HepG2 (cell line): ENCODE data around the gene ABCC8. TPM values are rescaled to one million over a fixed set of nuclear protein-coding genes. Genes with fewer than 3 reads are reported as not detected.

Experiments used
- GABPA ChIP-seq, 2 experiments: IDR thresholded peaks; 2 replicates each; pipeline ENCODE4 v1.6.1; 2011 to 2016; ENCODE audit warnings: low read depth in 2 of 2, low read length in 1 of 2, missing biosample characterization in 1 of 2, missing genetic modification characterization in 1 of 2
- KDM5A ChIP-seq: fragments of 200-600 bp; sonication (generic); IDR thresholded peaks from 2 replicates; pipeline ENCODE4 v1.7.0; 2018; ENCODE audit warnings: antibody characterized with exemption, mild to moderate bottlenecking, low read length, borderline replicate concordance
- KLF16 ChIP-seq, 2 experiments: sonication (generic) in 1 of 2; formaldehyde crosslinking in 1 of 2; IDR thresholded peaks; 2 replicates each; pipeline versions ENCODE4 v1.6.1 to v1.8.0; 2016 to 2023; ENCODE audit warnings: missing genetic modification reagents in 2 of 2, missing compliant biosample characterization in 1 of 2
- PAWR ChIP-seq: sonication (generic); formaldehyde crosslinking; IDR thresholded peaks from 2 replicates; pipeline ENCODE4 v1.4.0; 2020; ENCODE audit warnings: missing genetic modification reagents, mild to moderate bottlenecking, borderline replicate concordance
- RAD21 ChIP-seq: fragments of 450-650 bp; formaldehyde crosslinking; IDR thresholded peaks from 2 replicates; pipeline ENCODE4 v1.5.0; 2020; ENCODE audit warnings: mild to moderate bottlenecking
- SIN3A ChIP-seq: IDR thresholded peaks from 2 replicates; pipeline ENCODE4 v1.6.1; 2011; ENCODE audit warnings: low read depth, mild to moderate bottlenecking, control low read depth, low read length, borderline replicate concordance
- SPEN ChIP-seq: sonication (generic); formaldehyde crosslinking; IDR thresholded peaks from 2 replicates; pipeline ENCODE4 v1.5.1; 2020; ENCODE audit warnings: low read depth, mild to moderate bottlenecking, missing genetic modification reagents
- SRSF1 ChIP-seq: fragments of 200-400 bp; formaldehyde crosslinking; optimal IDR thresholded peaks from 2 replicates; pipeline ENCODE3; 2017; ENCODE audit warnings: mild to moderate bottlenecking, low read depth, low read length, moderate library complexity
- ZNF460 ChIP-seq: sonication (generic); formaldehyde crosslinking; IDR thresholded peaks from 2 replicates; pipeline ENCODE4 v1.5.1; 2020; ENCODE audit warnings: missing genetic modification reagents, mild to moderate bottlenecking, borderline replicate concordance
- ZNF546 ChIP-seq: sonication (generic); formaldehyde crosslinking; conservative IDR thresholded peaks from 2 replicates; pipeline ENCODE4 v1.8.1; 2023; ENCODE audit warnings: mild to moderate bottlenecking, missing genetic modification reagents
- ZNF549 ChIP-seq: sonication (generic); formaldehyde crosslinking; IDR thresholded peaks from 2 replicates; pipeline ENCODE4 v1.5.0; 2020; ENCODE audit warnings: missing genetic modification reagents
- ZNF558 ChIP-seq: sonication (generic); formaldehyde crosslinking; IDR thresholded peaks from 2 replicates; pipeline ENCODE4 v1.9.0; 2022; ENCODE audit warnings: mild to moderate bottlenecking, missing genetic modification reagents, borderline replicate concordance
- ZNF616 ChIP-seq: sonication (generic); formaldehyde crosslinking; IDR thresholded peaks from 2 replicates; pipeline ENCODE4 v1.5.0; 2020; ENCODE audit warnings: low read depth, mild to moderate bottlenecking, missing genetic modification reagents
- ZNF644 ChIP-seq: IDR thresholded peaks from 2 replicates; pipeline ENCODE4 v1.6.1; 2016; ENCODE audit warnings: low read depth
- polyA plus RNA-seq, 8 experiments: library from polyadenylated mRNA; depleted of rRNA in 3 of 8; stranded (reverse) in 7 of 8; unstranded in 1 of 8; fragments of >200 nt; fragmentation: Illumina TruSeq in 4 of 8; extraction: Trizol in 4 of 8; gene quantifications; 2 replicates each; pipeline versions ENCODE4 v1.2.1 to v1.2.3, GENCODE V29; 2011 to 2016; ENCODE audit warnings: low read depth in 4 of 8, missing spikeins in 1 of 8, mixed read lengths in 1 of 8; ENCODE audit not compliant: insufficient read depth in 1 of 8
- total RNA-seq, 5 experiments: library from RNA; depleted of rRNA; stranded (reverse); fragments of >200 nt; fragmentation: Illumina TruSeq; extraction: Trizol; gene quantifications; 2 replicates each; pipeline ENCODE4 v1.2.3, GENCODE V29; 2016; ENCODE audit warnings: low read depth in 1 of 5
- TF ChIP-seq, protein P1 (sequence below), 2 experiments: sonication (generic) in 1 of 2; formaldehyde crosslinking in 1 of 2; IDR thresholded peaks; 2 replicates each; pipeline versions ENCODE4 v1.6.1 to v1.9.0; 2014 to 2022; ENCODE audit warnings: antibody characterized with exemption in 1 of 2, borderline replicate concordance in 1 of 2, inconsistent platforms in 1 of 2, low read depth in 1 of 2, missing genetic modification reagents in 1 of 2
- TF ChIP-seq, protein P2 (sequence below): sonication (generic); formaldehyde crosslinking; IDR thresholded peaks from 2 replicates; pipeline ENCODE4 v1.5.0; 2020; ENCODE audit warnings: mild to moderate bottlenecking, missing genetic modification reagents, borderline replicate concordance

The ABCC8 gene
- total and polyA plus RNA-seq, 2 of the 13 experiments (the other 11 are each of a cell fraction or from before 2014, with no cell fraction given): not detected

DNA sequence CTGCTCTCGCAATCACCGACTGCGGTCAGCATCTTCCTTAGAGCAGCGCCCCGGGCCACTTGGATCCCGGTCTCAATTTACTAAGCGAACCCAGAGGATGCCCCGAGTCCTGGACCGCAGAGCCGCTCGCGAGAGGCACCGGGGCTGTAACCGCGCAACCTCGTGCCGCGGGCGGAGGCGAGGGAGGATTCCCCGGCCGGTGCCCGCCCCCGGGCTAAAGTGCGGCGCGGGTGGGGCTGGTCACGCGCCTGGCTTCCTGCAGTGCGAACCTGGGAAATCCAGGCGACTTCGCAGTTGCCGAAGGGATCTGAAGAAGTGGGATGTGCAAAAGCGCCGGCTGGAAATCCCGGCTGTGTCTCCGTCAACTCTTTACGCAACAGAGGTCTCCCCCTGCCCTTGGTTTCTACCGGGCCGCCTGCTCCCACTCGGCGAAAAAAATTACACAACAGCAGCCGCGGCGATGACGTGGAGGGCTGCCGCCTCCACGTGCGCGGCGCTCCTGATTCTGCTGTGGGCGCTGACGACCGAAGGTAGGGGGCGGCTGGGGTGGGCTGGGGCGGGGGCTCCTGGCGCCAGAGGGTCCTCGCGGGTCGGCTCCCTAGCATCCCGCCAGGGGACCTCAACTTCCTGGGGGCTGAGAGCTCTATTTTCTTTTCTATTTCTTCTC lies 125.0 kb downstream of the ABCC8 start, which contains the start of gene NCR3LG1 (continued):
- peak; percentile 69; the same call in 1 of the 2 replicates for TF ChIP-seq SIN3A
- no peak; the same call in 1 of the 2 replicates for TF ChIP-seq ZNF460
- TF ChIP-seq ZNF549 (CRISPR knock-in tag): no peak
- peak; percentile 51; the same call in 1 of the 2 replicates for TF ChIP-seq SPEN (CRISPR knock-in tag)
- TF ChIP-seq ZNF546 (CRISPR knock-in tag): no peak
- TF ChIP-seq SRSF1: peak; percentile 48
- TF ChIP-seq, protein P1, sequence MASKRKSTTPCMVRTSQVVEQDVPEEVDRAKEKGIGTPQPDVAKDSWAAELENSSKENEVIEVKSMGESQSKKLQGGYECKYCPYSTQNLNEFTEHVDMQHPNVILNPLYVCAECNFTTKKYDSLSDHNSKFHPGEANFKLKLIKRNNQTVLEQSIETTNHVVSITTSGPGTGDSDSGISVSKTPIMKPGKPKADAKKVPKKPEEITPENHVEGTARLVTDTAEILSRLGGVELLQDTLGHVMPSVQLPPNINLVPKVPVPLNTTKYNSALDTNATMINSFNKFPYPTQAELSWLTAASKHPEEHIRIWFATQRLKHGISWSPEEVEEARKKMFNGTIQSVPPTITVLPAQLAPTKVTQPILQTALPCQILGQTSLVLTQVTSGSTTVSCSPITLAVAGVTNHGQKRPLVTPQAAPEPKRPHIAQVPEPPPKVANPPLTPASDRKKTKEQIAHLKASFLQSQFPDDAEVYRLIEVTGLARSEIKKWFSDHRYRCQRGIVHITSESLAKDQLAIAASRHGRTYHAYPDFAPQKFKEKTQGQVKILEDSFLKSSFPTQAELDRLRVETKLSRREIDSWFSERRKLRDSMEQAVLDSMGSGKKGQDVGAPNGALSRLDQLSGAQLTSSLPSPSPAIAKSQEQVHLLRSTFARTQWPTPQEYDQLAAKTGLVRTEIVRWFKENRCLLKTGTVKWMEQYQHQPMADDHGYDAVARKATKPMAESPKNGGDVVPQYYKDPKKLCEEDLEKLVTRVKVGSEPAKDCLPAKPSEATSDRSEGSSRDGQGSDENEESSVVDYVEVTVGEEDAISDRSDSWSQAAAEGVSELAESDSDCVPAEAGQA (IDR thresholded peaks at IDR 0.05; ENCODE audit: low read depth): 0 out of 2 replicates have a peak, but pooled peaks have one; percentile 25
- TF ChIP-seq, protein P1 (CRISPR knock-in tag; IDR thresholded peaks at IDR 0.05; ENCODE audit: borderline replicate concordance): 0 out of 2 replicates have a peak, but pooled peaks have one; percentile 72
- no peak for TF ChIP-seq KDM5A
- TF ChIP-seq ZNF558 (CRISPR knock-in tag): peak; percentile 65; the same call in 1 of the 2 replicates
- peak; percentile 42; the same call in 1 of the 2 replicates for TF ChIP-seq PAWR (CRISPR knock-in tag)
- TF ChIP-seq ZNF616: peak; percentile 71; the same call in 1 of the 2 replicates
- TF ChIP-seq GABPA (IDR thresholded peaks at IDR 0.05; ENCODE audit: low read depth, low read length): no peak
- no peak for TF ChIP-seq GABPA (CRISPR knock-in tag; IDR thresholded peaks at IDR 0.05; ENCODE audit: low read depth)
- no peak for TF ChIP-seq RAD21 (CRISPR knock-in tag)
- TF ChIP-seq, protein P2, sequence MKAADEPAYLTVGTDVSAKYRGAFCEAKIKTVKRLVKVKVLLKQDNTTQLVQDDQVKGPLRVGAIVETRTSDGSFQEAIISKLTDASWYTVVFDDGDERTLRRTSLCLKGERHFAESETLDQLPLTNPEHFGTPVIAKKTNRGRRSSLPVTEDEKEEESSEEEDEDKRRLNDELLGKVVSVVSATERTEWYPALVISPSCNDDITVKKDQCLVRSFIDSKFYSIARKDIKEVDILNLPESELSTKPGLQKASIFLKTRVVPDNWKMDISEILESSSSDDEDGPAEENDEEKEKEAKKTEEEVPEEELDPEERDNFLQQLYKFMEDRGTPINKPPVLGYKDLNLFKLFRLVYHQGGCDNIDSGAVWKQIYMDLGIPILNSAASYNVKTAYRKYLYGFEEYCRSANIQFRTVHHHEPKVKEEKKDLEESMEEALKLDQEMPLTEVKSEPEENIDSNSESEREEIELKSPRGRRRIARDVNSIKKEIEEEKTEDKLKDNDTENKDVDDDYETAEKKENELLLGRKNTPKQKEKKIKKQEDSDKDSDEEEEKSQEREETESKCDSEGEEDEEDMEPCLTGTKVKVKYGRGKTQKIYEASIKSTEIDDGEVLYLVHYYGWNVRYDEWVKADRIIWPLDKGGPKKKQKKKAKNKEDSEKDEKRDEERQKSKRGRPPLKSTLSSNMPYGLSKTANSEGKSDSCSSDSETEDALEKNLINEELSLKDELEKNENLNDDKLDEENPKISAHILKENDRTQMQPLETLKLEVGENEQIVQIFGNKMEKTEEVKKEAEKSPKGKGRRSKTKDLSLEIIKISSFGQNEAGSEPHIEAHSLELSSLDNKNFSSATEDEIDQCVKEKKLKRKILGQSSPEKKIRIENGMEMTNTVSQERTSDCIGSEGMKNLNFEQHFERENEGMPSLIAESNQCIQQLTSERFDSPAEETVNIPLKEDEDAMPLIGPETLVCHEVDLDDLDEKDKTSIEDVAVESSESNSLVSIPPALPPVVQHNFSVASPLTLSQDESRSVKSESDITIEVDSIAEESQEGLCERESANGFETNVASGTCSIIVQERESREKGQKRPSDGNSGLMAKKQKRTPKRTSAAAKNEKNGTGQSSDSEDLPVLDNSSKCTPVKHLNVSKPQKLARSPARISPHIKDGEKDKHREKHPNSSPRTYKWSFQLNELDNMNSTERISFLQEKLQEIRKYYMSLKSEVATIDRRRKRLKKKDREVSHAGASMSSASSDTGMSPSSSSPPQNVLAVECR (CRISPR knock-in tag): peak; percentile 48; the same call in 1 of the 2 replicates
- TF ChIP-seq KLF16 (CRISPR knock-in tag; IDR thresholded peaks at IDR 0.05): no peak; a peak in 2 of 4 replicates
- TF ChIP-seq ZNF644 (CRISPR knock-in tag): no peak
